ENCODE data around the gene KIAA0232.
"Not testable (repeated sequence)": the region's sequence is repeated elsewhere in the genome, so short reads cannot be mapped to it uniquely, and the experiment has no call there.

KIAA0232 gene

DNA sequence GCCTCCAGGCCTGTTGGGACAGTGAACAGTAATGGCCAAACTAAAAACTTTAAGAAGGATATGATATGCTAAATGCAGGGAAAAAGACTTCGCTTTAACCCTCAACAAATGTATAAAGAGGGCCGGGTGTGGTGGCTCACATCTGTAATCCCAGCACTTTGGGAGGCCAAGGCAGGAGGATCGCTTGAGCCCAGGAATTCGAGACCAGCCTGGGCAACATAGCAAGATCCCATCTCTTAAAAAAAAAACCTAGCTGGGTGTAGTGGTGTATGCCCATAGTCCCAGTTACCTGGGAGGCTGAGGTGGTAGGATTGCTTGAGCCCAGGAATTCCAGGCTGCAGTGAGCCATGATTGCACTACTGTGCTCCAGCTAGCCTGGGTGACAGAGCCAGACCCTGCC lies 14.8 kb downstream of the KIAA0232 start:
- H3K27ac ChIP-seq (ENCODE audit: low read depth, low read length); H3K4me3 ChIP-seq (ENCODE audit: low read depth, low read length); H3K9me3 ChIP-seq (ENCODE audit: control insufficient read depth, insufficient read depth, low read length); H3K4me1 ChIP-seq (ENCODE audit: control insufficient read depth, insufficient read depth, low read length); H3K9ac ChIP-seq (ENCODE audit: low read depth, low read length); H3K27me3 ChIP-seq (ENCODE audit: control insufficient read depth, insufficient read depth, low read length); H3K36me3 ChIP-seq (ENCODE audit: control insufficient read depth, insufficient read depth, low read length): not testable (repeated sequence)

DNA sequence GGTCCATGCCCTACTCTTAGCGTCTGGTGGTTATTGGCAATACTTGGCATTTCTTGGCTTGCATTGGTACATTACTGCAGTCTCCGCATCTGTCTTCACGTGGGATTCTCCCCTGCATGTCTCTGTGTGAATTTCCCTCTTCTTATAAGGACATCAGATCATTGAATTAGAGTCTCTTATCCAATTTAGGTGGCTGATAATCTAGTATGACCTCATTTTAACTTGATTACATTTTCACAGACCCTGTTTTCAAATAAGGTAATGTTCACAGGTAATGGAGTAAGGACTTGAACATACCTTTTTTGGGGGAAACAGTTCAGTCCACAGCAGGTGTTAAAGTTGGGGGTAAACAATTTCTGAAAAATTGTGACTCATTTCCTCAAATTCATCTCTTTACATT lies 16.6 kb downstream of the KIAA0232 start:
- H3K9ac ChIP-seq (ENCODE audit: low read depth, low read length) = no peak overlapping the region
- H3K27ac ChIP-seq (ENCODE audit: low read depth, low read length) = no peak overlapping the region
- H3K27me3 ChIP-seq (ENCODE audit: control insufficient read depth, insufficient read depth, low read length) = no peaks in the 10 kb centered on the region
- no peak overlapping the region for H3K4me3 ChIP-seq (ENCODE audit: low read depth, low read length)
- H3K36me3 ChIP-seq (ENCODE audit: control insufficient read depth, insufficient read depth, low read length) = 0 out of 2 replicates have a peak, but pooled peaks cover 4% of the 10 kb centered on the region
- no peaks in the 10 kb centered on the region for H3K4me1 ChIP-seq (ENCODE audit: control insufficient read depth, insufficient read depth, low read length)
- no peaks in the 10 kb centered on the region for H3K9me3 ChIP-seq (ENCODE audit: control insufficient read depth, insufficient read depth, low read length)

DNA sequence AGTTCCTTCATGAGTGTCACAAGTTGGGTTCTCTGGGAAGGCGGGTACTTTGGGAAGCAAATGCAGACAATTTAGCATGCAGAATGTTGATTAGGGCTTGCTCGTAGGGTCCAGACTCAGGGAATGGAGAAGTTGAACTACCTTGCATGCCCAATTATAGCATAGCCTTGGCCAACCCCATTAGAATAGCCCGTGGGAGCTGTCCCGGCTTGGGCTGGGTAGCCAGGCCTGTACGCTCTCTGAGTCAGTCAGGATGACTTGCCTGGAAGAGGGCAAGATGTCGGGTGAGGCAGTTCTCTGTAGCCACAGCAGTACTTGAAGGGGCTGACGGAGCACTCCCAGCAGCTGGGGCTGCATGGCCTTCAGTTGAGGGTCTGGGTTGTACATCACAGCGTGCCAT lies 19.5 kb downstream of the KIAA0232 start:
- Histone ChIP-seq H3K27ac (ENCODE audit: low read depth, low read length) (no peak overlapping the region), H3K36me3 (ENCODE audit: control insufficient read depth, insufficient read depth, low read length) (0 out of 2 replicates have a peak, but pooled peaks cover 4% of the 10 kb centered on the region), H3K27me3 (ENCODE audit: control insufficient read depth, insufficient read depth, low read length) (no peaks in the 10 kb centered on the region), H3K9ac (ENCODE audit: low read depth, low read length) (no peak overlapping the region), H3K9me3 (ENCODE audit: control insufficient read depth, insufficient read depth, low read length) (no peaks in the 10 kb centered on the region), H3K4me1 (ENCODE audit: control insufficient read depth, insufficient read depth, low read length) (peaks cover 14% of the 10 kb centered on the region), H3K4me3 (ENCODE audit: low read depth, low read length) (no peak overlapping the region)

DNA sequence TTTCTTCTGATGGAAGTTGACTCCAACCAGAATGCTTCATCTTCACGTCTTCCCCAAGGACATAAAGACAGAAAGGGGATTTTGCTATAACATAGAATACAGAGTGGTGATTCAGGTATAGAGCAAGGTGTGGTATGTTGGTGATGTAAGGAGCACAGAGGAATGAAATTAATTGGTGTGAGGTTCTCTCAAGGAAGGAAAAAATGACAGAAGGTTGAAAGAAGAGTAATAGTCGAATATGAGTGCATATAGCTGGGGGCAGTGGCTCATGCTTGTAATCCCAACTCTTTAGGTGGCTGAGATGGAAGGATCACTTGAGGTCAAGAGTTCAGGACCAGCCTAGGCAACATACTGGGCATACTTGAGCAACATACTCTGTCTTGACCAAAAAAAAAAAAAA lies 20.1 kb downstream of the KIAA0232 start:
- no peak overlapping the region for H3K9ac ChIP-seq (ENCODE audit: low read depth, low read length)
- peaks cover 14% of the 10 kb centered on the region for H3K4me1 ChIP-seq (ENCODE audit: control insufficient read depth, insufficient read depth, low read length)
- H3K27ac ChIP-seq (ENCODE audit: low read depth, low read length) = no peak overlapping the region
- no peaks in the 10 kb centered on the region for H3K9me3 ChIP-seq (ENCODE audit: control insufficient read depth, insufficient read depth, low read length)
- H3K4me3 ChIP-seq (ENCODE audit: low read depth, low read length) = no peak overlapping the region
- 0 out of 2 replicates have a peak, but pooled peaks cover 4% of the 10 kb centered on the region for H3K36me3 ChIP-seq (ENCODE audit: control insufficient read depth, insufficient read depth, low read length)
- H3K27me3 ChIP-seq (ENCODE audit: control insufficient read depth, insufficient read depth, low read length) = no peaks in the 10 kb centered on the region

DNA sequence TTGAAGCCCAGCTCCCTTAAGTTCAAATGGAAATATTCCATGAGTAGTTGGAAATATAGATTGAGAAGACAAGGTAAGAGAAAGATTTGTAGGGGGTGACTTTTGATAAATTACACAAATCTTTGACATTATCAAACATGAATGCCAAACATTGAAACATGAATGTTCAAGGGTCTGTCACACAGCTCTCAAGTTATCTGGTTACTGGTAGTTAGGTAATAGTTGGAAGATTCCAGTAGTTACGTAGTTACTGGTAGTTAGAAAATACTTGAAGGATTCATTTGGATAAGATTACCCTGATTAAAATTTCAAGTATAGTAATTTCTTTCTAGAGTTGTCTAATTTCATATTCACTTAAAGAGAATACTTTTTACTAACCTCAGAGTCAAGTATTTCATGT lies 20.7 kb downstream of the KIAA0232 start:
- no peak overlapping the region for H3K27ac ChIP-seq (ENCODE audit: low read depth, low read length)
- H3K9ac ChIP-seq (ENCODE audit: low read depth, low read length) = no peak overlapping the region
- H3K9me3 ChIP-seq (ENCODE audit: control insufficient read depth, insufficient read depth, low read length) = no peaks in the 10 kb centered on the region
- H3K4me1 ChIP-seq (ENCODE audit: control insufficient read depth, insufficient read depth, low read length) = peaks cover 14% of the 10 kb centered on the region
- 0 out of 2 replicates have a peak, but pooled peaks cover 4% of the 10 kb centered on the region for H3K36me3 ChIP-seq (ENCODE audit: control insufficient read depth, insufficient read depth, low read length)
- H3K27me3 ChIP-seq (ENCODE audit: control insufficient read depth, insufficient read depth, low read length) = no peaks in the 10 kb centered on the region
- no peak overlapping the region for H3K4me3 ChIP-seq (ENCODE audit: low read depth, low read length)

DNA sequence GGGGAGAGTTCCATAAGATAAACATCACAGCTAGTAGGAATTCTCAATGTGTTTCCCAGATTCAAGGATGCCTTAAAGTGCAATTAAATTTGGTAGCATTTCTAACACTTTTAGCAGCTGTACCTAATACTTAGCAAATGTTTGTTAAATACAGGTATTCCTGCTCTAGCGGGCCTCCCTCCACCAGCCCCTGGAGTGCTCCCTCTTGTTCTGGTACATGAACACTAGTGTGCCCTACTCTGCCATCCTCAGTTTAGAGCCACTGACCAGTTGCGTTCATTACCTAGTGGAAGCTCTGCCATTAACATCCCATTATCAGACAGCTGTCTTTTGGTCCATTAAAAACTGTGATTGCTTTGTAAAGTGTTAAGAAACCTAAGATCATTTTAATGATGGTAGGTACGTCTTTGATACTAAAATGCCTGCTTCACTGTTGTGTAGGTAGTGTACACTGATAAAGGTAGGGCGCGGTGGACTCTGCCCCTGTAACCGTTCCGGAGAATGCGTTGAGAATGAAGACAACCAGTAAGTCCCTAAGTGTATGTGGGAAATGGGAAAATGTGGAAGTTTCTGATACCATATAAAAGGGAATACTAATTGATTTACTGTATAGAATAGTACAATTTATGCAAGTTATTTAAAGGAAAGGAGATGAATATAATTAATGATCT lies 21.7 kb downstream of the KIAA0232 start:
- H3K36me3 ChIP-seq (ENCODE audit: control insufficient read depth, insufficient read depth, low read length) = 0 out of 2 replicates have a peak, but pooled peaks cover 2% of the 10 kb centered on the region
- H3K27ac ChIP-seq (ENCODE audit: low read depth, low read length) = no peak overlapping the region
- H3K9me3 ChIP-seq (ENCODE audit: control insufficient read depth, insufficient read depth, low read length) = no peaks in the 10 kb centered on the region
- H3K4me3 ChIP-seq (ENCODE audit: low read depth, low read length) = no peak overlapping the region
- no peak overlapping the region for H3K9ac ChIP-seq (ENCODE audit: low read depth, low read length)
- H3K4me1 ChIP-seq (ENCODE audit: control insufficient read depth, insufficient read depth, low read length) = peaks cover 14% of the 10 kb centered on the region
- no peaks in the 10 kb centered on the region for H3K27me3 ChIP-seq (ENCODE audit: control insufficient read depth, insufficient read depth, low read length)

DNA sequence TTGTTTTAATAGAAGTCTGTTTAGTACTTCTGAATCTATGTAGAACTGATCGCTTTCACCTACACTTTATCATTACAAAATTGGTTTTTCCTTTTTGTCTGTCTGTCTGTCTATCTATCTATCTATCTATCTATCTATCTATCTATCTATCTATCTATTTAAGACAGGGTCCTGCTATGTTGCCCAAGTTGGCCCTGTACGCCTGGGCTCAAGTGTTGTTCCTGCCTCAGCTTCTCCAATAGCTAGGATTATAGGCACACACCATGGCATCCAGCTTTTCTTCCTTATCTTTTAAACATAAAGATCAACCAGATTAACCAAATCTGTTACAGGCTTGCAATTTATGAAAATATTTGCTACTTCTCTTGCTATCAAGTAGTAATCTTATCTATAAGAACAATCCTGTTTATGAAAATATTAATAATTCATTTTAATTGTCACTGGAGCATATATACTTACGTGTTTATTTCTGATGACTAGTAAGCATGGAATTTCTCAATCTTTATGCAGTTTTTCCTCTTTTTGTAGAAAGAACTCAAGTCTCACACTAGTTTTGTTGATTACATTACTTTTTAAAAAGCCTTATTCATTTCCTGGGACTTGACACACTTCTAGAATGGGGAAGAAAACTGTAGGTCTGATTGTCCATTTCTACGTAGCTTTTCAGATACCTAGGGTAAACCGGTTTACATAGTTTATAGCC lies 24.5 kb downstream of the KIAA0232 start:
- H3K4me1 ChIP-seq (ENCODE audit: control insufficient read depth, insufficient read depth, low read length) = peaks cover 20% of the 10 kb centered on the region
- no peaks in the 10 kb centered on the region for H3K27me3 ChIP-seq (ENCODE audit: control insufficient read depth, insufficient read depth, low read length)
- H3K27ac ChIP-seq (ENCODE audit: low read depth, low read length) = no peak overlapping the region
- H3K4me3 ChIP-seq (ENCODE audit: low read depth, low read length) = no peak overlapping the region
- H3K9me3 ChIP-seq (ENCODE audit: control insufficient read depth, insufficient read depth, low read length) = no peaks in the 10 kb centered on the region
- no peaks in the 10 kb centered on the region for H3K36me3 ChIP-seq (ENCODE audit: control insufficient read depth, insufficient read depth, low read length)
- H3K9ac ChIP-seq (ENCODE audit: low read depth, low read length) = no peak overlapping the region

DNA sequence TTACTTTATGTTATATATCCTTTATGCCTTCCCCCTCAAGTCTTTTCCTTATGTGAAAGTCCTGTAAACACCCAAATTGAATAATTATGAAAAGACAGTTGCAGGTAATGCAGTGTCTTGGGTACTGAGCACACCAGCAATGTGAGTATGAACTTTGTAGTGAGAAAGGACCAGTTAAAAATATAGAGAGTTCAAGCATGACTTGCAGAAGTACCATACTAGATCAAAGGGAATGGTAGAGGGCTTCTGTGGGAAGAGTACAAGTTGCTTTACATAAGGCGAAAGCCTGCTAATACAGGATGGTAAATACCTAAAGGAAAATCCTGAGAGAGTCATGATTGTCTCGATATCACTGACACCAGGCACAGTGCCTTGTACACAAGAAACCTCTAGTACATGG lies 25.7 kb downstream of the KIAA0232 start:
- Histone ChIP-seq H3K9me3 (ENCODE audit: control insufficient read depth, insufficient read depth, low read length) (no peaks in the 10 kb centered on the region), H3K36me3 (ENCODE audit: control insufficient read depth, insufficient read depth, low read length) (no peaks in the 10 kb centered on the region), H3K27ac (ENCODE audit: low read depth, low read length) (no peak overlapping the region), H3K4me3 (ENCODE audit: low read depth, low read length) (no peak overlapping the region), H3K4me1 (ENCODE audit: control insufficient read depth, insufficient read depth, low read length) (peaks cover 21% of the 10 kb centered on the region), H3K9ac (ENCODE audit: low read depth, low read length) (no peak overlapping the region), H3K27me3 (ENCODE audit: control insufficient read depth, insufficient read depth, low read length) (no peaks in the 10 kb centered on the region)

DNA sequence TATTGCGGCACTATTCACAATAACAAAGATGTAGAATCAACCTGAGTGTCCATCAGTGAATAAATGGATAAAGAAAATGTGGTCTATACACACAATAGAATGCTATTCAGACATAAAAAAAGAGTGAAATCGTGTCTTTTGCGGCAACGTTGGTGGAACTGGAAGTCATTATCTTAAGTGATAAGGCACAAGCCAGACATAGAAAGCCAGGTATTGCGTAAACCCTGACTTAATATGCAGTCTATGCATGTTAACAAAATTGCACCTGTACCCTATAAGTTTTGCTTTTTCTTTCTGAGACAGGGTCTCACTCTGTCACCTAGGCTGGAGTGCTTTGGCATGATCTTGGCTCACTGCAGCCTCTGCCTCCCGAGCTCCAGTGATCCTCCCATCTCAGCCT lies 28.6 kb downstream of the KIAA0232 start:
- no peak overlapping the region for H3K9ac ChIP-seq (ENCODE audit: low read depth, low read length)

DNA sequence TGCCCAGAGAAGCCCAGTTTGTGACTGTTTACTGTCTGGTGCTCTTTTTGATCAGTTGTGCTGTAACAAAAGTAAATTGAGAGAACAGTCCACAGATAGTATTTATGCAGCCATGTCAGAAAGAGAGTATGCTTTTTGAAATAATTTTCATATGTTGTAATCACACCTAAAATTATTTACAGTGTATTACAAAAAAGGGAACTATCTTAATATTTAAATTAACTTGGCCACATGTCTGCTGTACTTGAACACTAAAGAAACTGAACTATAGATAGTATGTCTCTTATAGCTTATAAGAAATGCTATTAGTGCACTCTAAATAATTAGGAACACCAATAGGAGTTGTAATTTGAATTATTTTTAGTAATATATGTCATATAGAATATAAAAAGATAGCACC lies 30.2 kb downstream of the KIAA0232 start:
- no peak overlapping the region for H3K27ac ChIP-seq (ENCODE audit: low read depth, low read length)
- H3K9ac ChIP-seq (ENCODE audit: low read depth, low read length) = no peak overlapping the region
- H3K4me1 ChIP-seq (ENCODE audit: control insufficient read depth, insufficient read depth, low read length) = peaks cover 6% of the 10 kb centered on the region; the same call in 1 of the 2 replicates
- H3K36me3 ChIP-seq (ENCODE audit: control insufficient read depth, insufficient read depth, low read length) = no peaks in the 10 kb centered on the region
- H3K9me3 ChIP-seq (ENCODE audit: control insufficient read depth, insufficient read depth, low read length) = no peaks in the 10 kb centered on the region
- H3K27me3 ChIP-seq (ENCODE audit: control insufficient read depth, insufficient read depth, low read length) = no peaks in the 10 kb centered on the region
- no peak overlapping the region for H3K4me3 ChIP-seq (ENCODE audit: low read depth, low read length)

More for the DNA sequence above, 28.6 kb downstream of the KIAA0232 start:
- Histone ChIP-seq H3K27me3 (ENCODE audit: control insufficient read depth, insufficient read depth, low read length) (no peaks in the 10 kb centered on the region), H3K36me3 (ENCODE audit: control insufficient read depth, insufficient read depth, low read length) (no peaks in the 10 kb centered on the region), H3K9me3 (ENCODE audit: control insufficient read depth, insufficient read depth, low read length) (no peaks in the 10 kb centered on the region), H3K4me3 (ENCODE audit: low read depth, low read length) (no peak overlapping the region), H3K27ac (ENCODE audit: low read depth, low read length) (no peak overlapping the region), H3K4me1 (ENCODE audit: control insufficient read depth, insufficient read depth, low read length) (peaks cover 8% of the 10 kb centered on the region)

DNA sequence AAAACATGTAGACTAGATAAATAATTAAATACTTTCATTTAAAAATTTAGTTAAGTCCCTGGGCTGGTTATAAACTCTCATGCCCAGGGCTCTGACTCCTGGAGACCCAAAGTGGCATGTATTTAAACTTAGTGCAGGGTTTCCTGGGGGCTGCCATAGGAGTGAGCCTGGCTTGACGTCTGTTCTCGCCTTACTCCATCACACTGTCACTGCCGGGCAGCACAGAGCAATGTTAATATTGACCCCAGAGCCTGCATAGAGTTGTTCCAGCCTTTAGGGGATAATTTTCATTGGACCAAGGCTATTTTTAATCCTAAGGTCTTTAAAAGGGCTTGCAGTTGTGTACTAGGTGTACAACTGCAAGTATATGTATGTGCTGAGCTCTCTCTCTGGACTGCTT lies 31.2 kb downstream of the KIAA0232 start:
- H3K4me1 ChIP-seq (ENCODE audit: control insufficient read depth, insufficient read depth, low read length) = peaks cover 6% of the 10 kb centered on the region; the same call in 1 of the 2 replicates

More for the DNA sequence above, 31.2 kb downstream of the KIAA0232 start:
- Histone ChIP-seq H3K9ac (ENCODE audit: low read depth, low read length) (no peak overlapping the region), H3K27ac (ENCODE audit: low read depth, low read length) (no peak overlapping the region), H3K4me3 (ENCODE audit: low read depth, low read length) (no peak overlapping the region), H3K36me3 (ENCODE audit: control insufficient read depth, insufficient read depth, low read length) (no peaks in the 10 kb centered on the region; the same call in 1 of the 2 replicates), H3K27me3 (ENCODE audit: control insufficient read depth, insufficient read depth, low read length) (no peaks in the 10 kb centered on the region), H3K9me3 (ENCODE audit: control insufficient read depth, insufficient read depth, low read length) (peaks cover 4% of the 10 kb centered on the region)

All from HUES48 (cell line).